Stimulated activated CD4-positive, alpha-beta T cell treated with anti-CD3 and anti-CD28 coated beads, Interleukin-1b, Interleukin-23, amount 100 ng/mL, for 24 hours (primary cell): ENCODE measurements around the gene ZSCAN2.
"Not testable (repeated sequence)": the region's sequence is repeated elsewhere in the genome, so short reads cannot be mapped to it uniquely, and the experiment has no call there.

Experiments used
- DNase-seq, 4 experiments: peaks; one replicate each; pipeline ENCODE4 v3.0.0-alpha.2; 2020; ENCODE audit warnings: low read depth in 4 of 4, low spot score in 1 of 4

The ZSCAN2 gene

DNA sequence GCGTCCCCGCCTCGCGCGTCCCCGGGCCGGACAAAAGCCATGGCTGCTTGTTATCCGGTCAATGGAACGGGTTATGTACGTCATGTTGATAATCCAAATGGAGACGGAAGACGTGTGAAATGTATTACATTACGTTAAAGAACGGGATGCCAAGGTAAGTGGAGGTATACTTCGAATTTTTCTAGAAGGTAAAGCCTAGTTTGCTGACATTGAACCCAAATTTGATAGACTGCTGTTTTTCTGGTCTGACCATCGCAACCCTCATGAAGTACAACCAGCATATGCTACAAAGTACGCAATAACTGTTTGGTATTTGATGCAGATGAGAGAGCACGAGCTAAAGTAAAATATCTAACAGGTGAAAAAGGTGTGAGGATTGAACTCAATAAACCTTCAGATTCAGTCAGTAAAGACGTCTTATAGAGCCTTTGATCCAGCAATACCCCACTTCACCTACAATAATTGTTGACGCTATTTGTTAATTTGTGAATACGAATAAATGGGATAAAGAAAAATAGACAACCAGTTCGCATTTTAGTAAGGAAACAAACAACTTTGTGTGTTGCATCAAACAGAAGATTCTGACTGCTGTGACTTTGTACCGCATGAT is 33.5 kb downstream of the ZSCAN2 start:
- no peak for DNase-seq

DNA sequence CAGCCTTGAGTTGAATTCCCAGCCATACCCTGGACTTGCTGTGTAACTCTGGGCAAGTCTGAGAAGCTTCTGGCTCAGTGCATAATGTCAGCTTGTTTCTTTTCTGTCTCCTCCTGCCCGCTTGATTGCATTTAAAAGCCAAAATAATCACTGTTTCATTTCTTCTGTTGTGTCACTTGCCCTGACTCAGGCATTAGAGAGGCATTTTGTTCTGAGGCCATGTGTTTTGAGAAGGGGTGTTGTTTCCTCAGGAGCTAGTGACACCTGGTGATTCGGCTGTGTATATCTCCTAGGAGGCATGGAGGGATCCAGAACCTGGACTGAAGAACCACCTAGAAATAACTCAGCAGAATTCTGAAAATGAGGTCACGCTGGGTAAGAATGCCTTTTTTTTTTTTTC is 37.3 kb downstream of the ZSCAN2 start:
- DNase-seq: no peak

DNA sequence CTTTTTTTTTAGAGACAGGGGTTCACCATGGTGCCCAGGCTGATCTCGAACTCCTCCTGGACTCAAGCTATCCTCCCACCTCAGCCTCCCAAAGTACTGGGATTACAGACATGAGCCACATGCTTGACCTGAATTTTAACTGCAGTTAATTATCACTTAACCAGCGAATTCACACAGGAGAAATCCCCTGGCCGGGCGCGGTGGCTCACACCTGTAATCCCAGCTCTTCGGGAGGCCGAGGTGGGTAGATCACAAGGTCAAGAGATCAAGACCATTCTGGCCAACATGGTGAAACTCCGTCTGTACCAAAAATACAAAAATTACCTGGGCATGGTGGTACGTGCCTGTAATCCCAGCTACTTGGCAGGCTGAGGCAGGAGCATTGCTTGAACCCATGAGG is 41.1 kb downstream of the ZSCAN2 start:
- DNase-seq: not testable (repeated sequence)

DNA sequence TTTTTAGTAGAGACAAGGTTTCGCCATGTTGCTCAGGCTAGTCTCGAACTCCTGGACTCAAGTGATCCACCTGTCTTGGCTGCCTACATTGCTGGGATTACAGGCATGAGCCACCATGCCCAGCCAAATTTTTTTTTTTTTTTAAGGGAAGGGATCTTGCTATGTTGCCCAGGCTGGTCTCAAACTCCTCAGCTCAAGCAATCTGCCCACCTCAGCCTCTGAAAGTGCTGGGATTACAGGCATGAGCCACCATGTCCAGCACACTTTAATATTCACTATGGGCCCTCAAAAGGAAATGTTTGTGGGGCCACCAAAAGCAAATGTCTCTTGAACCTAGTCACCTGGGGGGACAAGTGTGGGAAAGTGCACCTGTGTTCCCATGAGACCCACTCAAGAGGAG is 41.8 kb downstream of the ZSCAN2 start:
- not testable (repeated sequence) for DNase-seq

DNA sequence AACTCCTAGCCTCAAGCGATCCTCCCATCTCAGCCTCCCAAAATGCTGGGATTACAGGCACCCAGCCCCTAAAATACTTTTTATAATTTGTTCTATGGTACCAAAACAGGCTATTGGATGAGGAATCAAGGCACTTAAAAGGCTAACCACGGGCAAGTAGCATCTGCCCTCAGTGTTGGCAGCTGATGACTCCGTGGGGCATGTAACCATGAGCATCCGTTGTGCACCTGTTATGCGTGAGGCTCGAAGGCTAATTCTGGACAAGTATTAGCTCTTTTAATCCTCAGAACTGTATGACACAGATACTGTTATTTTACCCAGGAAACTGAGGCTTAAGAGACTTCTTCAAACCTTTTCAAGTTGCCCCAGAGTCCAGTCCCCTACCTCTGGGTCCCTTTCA is 43.0 kb downstream of the ZSCAN2 start:
- no peak for DNase-seq

DNA sequence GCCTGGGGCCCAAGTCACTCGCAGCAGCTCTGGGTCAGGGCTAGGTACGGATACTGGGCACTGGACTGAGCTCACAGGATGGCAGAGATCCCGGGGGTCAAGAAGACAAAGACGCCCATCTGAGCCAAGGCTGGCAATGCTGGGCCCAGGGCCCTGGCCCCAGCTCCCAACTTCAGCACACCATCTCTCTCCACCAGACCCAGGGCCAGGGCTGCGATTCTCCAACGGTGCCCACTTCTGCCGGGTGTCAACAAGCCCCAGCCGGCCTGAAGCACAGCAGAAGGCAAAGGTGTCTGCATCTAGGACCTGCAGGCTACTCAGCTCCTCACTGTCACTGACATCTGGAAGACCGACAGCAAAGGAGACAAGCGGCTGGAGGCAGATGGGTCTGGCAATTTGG is 44.7 kb downstream of the ZSCAN2 start:
- DNase-seq: no peak

DNA sequence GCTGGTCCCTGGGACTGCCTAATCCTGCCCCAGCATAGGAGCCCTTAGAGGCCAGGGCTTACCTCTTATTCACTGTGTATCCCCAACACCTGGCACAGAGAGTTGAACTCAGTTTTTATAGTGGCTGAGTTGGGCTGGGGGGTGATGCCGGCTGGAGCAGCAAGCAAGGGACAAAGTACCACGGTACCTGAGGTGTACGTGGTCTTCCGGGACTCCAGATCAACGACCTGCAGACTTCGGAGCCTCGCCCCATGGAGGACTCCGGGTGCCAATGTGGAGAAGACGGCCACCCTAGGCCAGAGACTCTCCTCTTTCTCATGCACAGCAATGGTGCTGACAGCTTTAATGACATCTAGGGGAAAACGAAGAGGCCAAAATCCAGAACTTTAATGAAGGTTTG is 45.2 kb downstream of the ZSCAN2 start:
- DNase-seq: no peak

DNA sequence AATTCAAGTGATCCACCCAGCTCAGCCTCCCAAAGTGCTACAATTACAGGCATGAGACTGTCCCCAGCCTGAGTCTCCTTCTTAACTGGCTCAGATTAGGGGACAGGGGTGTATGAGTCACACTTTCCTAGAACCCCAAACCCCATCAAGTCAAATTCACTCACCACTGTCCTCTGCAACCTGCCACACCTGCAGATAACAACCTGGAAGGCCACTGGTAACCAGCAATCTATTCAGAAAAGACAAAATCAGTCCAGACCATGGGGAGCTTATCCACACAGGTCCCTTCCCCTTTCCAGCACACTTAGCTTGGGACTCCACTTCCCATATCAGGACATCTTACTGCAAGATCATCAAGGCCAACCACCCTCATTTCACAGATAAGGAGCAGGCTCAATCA is 46.9 kb downstream of the ZSCAN2 start:
- no peak for DNase-seq

DNA sequence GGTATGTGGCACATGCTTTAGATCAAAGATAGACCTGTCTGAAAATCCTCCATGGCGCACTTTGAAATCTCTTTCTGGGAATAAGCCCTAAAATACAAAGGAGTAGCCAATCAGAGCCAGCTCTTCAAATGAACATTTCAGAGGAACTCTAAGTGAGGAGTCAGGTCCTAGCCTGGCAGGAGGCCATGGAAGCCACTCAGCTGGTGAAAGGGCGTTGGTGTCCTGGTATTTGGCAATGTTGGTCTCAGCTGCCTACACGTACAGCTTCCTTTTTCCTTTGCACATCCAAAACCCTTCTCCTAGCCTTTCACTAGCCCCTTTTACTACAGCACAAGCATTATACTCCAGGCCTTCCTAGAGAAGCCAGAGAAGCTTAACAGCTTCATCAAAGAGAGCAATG is 47.7 kb downstream of the ZSCAN2 start:
- DNase-seq: no peak

DNA sequence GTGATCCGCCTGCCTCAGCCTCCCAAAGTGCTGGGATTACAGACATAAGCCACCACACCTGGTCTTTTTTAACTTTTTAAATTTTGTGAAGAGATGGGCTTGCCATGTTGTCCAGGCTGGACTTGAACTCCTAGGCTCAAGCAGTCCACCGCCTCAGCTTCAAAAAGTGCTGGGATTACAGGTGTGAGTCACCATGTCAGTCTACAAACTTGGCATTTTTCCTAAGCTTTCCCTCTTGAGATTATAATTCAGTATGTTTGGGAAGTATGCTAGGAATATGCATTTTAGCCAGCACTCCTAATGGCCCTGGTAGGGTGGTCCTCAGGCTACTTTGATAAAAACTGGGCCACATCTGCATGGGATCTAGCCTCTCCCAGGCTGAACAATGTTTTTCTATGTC is 48.9 kb downstream of the ZSCAN2 start:
- DNase-seq: no peak

DNA sequence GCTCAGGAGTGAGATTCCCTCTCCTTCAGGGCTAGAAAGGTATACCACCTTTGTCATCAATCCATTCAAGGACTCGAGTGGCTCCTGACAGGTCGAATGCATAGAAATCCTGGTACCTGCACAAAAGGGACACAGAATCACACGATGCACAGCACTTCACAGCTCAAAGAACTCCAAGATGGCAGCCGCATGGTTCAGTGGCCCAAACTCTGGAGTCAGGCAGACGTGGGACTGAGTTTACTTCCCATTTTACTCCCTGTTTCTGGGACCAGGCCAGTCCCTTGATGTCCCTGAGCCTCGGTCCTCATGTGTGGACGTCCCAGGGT is 52.7 kb downstream of the ZSCAN2 start:
- no peak for DNase-seq

DNA sequence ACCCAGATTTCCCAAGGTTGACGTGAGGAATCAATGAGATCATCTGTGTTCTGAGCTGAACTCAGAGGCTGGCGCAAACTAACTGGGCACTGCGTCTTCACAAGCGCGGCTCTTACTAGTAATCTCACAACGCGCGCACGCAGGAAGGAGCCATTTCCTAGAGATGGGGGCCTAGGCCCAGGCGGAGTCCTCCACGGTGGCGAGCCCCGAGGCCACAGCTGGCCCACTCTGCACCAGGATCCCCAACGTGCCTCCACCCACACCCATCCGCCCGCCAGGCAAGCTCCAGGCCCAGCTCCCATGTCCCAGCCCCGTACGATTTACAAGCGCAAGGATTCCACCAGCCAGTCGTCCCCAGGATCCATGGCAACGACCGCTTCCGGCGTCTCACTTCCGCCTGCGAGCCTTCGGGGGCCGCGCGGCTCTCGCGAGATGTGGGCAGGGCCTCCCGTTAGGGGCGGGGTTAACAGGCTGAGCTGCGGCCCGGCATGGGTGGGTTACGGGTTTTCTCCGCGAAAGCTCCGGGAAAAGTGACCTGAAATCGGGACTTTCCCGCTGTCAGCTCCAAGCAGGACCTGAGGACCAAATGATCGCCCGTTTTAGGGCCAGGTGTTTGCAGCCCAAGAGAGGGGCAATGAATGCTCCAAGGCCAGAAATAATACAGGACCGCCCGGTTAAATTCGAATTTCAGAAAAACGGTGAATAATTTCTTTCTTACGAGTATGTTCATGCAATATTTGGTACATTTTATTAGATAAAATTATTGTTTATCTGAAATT is 53.3 kb downstream of the ZSCAN2 start, which contains the start of gene WDR73:
Gene WDR73 (minus strand): TSS at position 374 of the 779 bp plus-strand sequence. CDS start 9 bp downstream, at position 365.
- DNase-seq: peak; percentile 95 to 96 (median 96)

DNA sequence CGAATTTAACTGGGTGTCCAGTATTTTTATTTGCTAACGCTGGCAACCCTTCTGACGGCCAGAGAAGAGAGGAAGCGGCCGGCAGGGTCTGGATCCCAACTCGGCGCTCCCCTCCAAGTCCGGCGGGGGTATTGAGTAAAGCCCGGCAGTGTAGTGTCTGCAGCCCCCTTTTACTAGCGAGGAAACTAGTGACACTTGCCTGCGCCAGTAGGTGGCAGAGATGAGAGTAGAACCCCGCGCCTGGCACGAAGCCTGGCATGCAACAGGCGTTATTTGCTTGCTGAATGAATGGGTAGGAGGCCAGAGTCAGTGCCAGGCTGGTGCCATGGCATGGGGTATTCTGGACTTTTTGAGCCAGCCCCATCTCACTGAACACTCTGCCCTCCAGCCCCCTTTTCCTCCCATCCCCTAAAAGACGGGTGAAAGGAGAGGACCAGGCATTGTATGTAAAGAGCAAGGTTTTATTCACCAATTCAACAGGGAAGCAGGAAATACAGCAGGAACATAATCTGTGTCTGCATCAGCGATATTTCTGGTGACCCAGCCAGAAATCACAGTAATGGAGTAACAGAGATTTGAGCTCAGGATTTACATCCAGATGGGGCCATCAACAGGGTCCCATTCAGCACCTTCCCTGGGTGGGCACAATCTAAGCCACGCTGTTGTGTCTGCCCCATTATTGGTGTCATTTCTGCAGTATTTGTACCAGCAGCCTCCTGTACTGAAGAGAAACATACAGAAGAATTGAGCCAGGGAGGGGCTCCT is 54.1 kb downstream of the ZSCAN2 start:
- peak in 3 of 4 experiments; percentile 47 to 66 (median 61) for DNase-seq

DNA sequence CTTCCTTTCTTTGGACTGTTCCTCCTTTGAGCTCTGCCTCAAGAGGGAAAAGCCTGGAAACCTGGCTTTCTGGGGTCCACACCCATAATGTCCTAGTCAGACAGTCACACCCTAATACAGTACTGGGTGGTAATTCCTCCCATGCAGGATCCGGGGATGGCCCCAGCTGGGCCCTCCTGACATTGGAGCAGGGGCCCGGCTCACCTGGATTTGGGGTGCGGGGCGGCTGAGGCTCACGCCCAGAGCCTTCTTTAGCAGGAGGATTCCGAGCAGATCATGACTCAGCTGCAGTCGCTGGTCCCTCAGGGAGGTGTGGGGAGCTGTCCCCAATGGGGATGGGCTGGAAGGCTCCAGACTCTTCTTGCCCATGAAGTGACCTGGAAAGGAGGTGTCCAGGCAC is 56.2 kb downstream of the ZSCAN2 start:
- no peak for DNase-seq

DNA sequence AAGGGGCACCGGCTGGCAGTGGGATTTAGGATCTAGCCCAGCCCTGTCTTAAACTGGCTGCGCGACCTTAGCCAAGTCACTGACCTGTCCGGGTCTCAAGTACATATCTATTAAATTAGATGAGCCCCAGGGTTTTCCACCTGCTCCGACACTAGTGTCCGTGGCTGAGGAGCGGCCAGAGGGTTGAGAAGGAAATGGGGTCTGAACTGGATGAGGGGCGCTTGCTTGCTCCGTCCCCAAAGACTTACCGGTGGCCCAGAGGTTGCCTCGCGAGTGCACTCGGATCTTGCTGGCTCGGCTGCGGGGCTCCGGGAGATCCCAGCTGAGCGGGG is 56.9 kb downstream of the ZSCAN2 start:
- no peak for DNase-seq

DNA sequence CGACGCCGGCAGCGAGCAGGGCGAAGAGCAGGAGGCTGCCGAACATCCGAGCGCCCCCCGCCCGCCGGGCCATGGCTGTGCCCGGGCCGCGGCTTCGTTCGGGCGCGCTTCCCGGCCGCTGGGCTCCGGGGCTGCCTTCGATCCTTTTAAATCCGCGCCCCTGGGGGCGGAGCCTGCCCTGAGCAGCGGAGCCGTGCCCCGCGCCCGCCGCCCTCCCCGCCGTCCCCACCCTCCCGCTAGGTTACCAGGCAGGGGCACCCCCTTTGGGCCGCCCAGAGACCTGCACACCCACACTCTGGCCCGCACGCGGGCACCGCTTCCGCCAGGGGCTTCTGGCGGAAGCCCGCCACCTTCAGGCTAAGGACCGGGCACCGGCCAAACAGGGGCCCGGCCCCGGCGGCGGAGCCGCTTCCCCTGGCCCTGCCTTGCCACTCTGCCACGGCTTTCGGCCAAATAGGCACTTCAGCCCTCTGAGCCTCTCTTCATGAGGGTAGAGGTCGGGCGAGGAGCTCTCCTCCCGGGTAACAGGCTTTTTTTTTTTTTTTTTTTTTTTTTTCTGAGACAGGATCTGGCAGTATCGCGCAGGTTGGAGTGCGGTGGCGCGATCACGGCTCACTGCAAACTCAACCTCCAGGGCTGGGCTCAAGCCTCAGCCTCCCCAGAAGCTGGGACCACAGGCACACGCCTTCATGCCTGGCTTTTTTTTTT is 57.4 kb downstream of the ZSCAN2 start, which contains the start of gene NMB:
Gene NMB (minus strand): TSS at position 120 of the 708 bp plus-strand sequence. CDS start 47 bp downstream, at position 73.
- DNase-seq: peak in 3 of 4 experiments; percentile 45 to 82 (median 76)

DNA sequence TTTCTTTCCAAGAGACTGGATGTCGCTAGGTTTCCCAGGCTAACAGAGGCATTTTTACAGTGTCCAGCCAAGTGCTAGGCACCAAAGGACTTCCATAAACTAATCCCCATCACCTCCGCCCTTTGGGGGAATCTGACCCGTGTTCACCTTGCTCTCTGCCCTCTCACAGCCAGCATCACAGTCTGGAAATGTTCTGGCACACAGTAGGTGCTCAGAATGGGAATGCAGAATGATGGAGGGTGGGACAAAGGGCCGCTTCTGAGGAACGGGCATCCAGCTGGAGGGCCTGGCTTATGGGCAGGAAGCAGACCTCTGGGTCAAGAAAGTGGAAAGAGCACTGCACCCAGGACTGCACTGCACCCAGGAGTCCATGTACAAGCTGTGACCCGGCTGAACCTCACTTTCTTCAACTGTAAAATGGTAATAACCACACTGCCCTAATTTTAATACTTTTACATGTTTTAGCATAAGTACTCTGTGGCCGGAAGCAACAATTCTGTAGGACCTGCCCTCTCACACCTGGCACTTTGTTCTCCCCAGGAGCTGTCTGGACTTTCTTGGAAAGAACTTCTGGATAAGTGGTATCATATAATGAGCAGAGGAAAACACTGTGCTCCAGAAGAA is 58.1 kb downstream of the ZSCAN2 start:
- DNase-seq: no peak

DNA sequence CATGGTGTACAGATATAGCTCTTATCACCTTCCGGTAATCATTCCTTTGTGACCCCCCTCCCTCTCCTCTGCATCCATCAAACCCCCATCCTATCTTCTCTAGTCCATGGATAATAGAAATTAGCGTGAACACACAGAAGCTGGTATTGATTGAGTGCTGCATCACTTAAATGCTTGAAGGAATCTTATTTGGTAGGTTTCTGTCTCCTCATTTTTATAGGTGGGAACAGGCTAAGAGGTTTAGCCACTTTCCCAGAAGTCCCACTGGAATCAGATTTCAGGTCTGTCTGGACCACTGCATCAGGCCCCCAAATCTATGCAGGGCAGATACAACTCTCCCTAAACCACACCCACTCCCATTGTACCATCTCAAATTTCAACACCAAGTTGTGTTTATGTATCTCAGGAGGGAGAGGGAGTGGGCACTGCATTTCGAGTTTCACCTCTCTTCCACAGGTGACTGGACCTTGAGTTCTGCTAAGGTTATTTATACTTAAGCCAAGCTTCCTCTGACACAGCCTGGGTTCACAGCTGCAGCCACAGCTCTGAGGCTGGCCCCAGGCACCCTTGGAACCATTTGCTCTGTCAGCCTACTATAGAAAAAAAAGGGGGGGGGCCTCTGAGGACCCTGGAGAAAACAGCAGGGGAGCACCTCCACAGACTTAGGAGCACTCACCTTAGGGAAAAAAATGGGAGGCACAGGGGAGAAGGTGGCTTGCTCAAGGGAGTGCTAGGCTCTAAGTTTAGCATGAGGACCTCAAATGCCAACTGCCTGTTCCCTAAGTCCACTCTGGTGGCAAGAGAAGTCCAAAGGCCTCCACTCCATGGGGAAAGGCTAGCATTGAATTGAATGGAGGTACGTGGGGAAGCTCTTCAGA is 59.3 kb downstream of the ZSCAN2 start:
- DNase-seq: no peak

DNA sequence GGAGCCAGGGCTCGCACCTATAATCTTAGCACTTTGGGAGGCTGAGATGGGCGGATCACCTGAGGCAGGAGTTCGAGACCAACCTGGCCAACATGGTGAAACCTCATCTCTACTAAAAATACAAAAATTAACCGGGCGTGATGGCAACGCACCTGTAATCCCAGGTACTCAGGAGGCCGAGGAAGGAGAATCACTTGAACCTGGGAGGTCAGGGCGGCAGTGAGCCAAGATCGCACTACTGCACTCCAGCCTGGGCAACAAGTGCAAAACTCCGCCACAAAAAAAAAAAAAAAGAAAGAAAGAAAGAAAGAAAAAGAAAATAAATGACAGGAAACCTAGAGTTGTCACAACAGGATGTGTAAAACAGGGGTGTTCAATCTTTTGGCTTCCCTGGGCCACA is 60.2 kb downstream of the ZSCAN2 start:
- no peak for DNase-seq

DNA sequence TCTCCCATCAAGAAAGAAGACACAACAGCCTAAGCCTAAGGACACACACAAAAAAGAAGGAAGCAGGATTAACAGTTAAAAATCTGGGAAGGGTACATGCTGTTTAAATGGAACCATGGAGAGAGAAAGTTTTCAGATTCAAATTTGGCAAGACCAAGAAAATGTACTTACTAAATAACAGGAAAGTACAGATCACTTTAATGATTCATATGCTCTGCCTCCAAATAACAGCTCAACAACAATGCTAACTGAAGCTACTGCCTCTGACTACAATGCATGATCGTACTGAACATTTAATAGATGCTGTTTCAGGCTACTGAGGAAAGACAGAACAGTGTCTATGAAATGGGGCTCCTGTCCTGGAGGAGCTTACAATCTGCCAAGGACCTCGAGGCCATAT is 65.6 kb downstream of the ZSCAN2 start:
- DNase-seq: no peak
